MM.1S (cell line): ENCODE results near the gene PLPPR4.

Experiments
- DNase-seq: peaks from one replicate; pipeline ENCODE4 v3.0.0-alpha.2; 2015
- H2AFZ ChIP-seq: fragments of 300-600 bp; sonication (generic); 2 replicates; pipeline ENCODE4 v1.6.0; 2016; ENCODE audit warnings: antibody characterized with exemption, low read length
- H3F3A ChIP-seq: fragments of 300-600 bp; sonication (generic); 2 replicates; pipeline ENCODE4 v1.6.1; 2016; ENCODE audit warnings: mild to moderate bottlenecking, antibody characterized with exemption, low read length, moderate library complexity, mixed read lengths; ENCODE audit not compliant: insufficient read depth
- H3K27ac ChIP-seq: fragments of 300-600 bp; sonication (generic); 2 replicates; pipeline ENCODE4 v1.5.1; 2016; ENCODE audit warnings: mild to moderate bottlenecking, low read length
- H3K27me3 ChIP-seq: fragments of 300-600 bp; sonication (generic); replicated peaks from 2 replicates; pipeline ENCODE4 v1.6.0; 2016; ENCODE audit warnings: low read length; ENCODE audit not compliant: insufficient read depth
- H3K36me3 ChIP-seq: fragments of 300-600 bp; sonication (generic); replicated peaks from 2 replicates; pipeline ENCODE4 v1.6.1; 2016; ENCODE audit warnings: mild to moderate bottlenecking, low read length, mixed read lengths; ENCODE audit not compliant: insufficient read depth
- H3K4me1 ChIP-seq: fragments of 300-600 bp; sonication (generic); 2 replicates; pipeline ENCODE4 v1.6.1; 2016; ENCODE audit warnings: low read length, mixed read lengths
- H3K4me2 ChIP-seq: fragments of 300-600 bp; sonication (generic); 2 replicates; pipeline ENCODE4 v1.6.0; 2016; ENCODE audit warnings: low read depth, low read length
- H3K4me3 ChIP-seq: fragments of 300-600 bp; sonication (generic); 2 replicates; pipeline ENCODE4 v1.5.1; 2016; ENCODE audit warnings: low read length, mixed read lengths
- H3K79me2 ChIP-seq: fragments of 300-600 bp; sonication (generic); 2 replicates; pipeline ENCODE4 v1.6.1; 2016; ENCODE audit warnings: mixed run types, low read length, mixed read lengths
- H3K9ac ChIP-seq: fragments of 300-600 bp; sonication (generic); 2 replicates; pipeline ENCODE4 v1.6.1; 2016; ENCODE audit warnings: low read length, mixed read lengths
- H3K9me2 ChIP-seq: fragments of 300-600 bp; sonication (generic); replicated peaks from 2 replicates; pipeline ENCODE4 v1.6.1; 2016; ENCODE audit warnings: mild to moderate bottlenecking, low read length, mixed read lengths; ENCODE audit not compliant: insufficient read depth
- H3K9me3 ChIP-seq: fragments of 300-600 bp; sonication (generic); replicated peaks from 2 replicates; pipeline ENCODE4 v1.6.1; 2016; ENCODE audit warnings: mild to moderate bottlenecking, low read length, mixed read lengths; ENCODE audit not compliant: insufficient read depth
- H4K20me1 ChIP-seq: fragments of 300-600 bp; sonication (generic); 2 replicates; pipeline ENCODE4 v1.6.1; 2016; ENCODE audit warnings: mild to moderate bottlenecking, low read length, moderate library complexity, mixed read lengths; ENCODE audit not compliant: insufficient read depth
- EZH2 ChIP-seq: fragments of 300-600 bp; sonication (generic); optimal IDR thresholded peaks from 2 replicates; pipeline ENCODE3; 2017; ENCODE audit warnings: low read depth, mild to moderate bottlenecking, antibody characterized with exemption, low read length, mixed read lengths
- EZH2phosphoT487 ChIP-seq: fragments of 300-600 bp; sonication (generic); IDR thresholded peaks from 2 replicates; pipeline ENCODE4 v1.6.1; 2018; ENCODE audit warnings: antibody characterized with exemption, low read length
- TF ChIP-seq, protein P1 (sequence below): fragments of 300-600 bp; sonication (generic); IDR thresholded peaks from 2 replicates; pipeline ENCODE4 v1.5.1; 2016; ENCODE audit warnings: antibody characterized with exemption, low read length, mixed read lengths

The PLPPR4 gene

DNA sequence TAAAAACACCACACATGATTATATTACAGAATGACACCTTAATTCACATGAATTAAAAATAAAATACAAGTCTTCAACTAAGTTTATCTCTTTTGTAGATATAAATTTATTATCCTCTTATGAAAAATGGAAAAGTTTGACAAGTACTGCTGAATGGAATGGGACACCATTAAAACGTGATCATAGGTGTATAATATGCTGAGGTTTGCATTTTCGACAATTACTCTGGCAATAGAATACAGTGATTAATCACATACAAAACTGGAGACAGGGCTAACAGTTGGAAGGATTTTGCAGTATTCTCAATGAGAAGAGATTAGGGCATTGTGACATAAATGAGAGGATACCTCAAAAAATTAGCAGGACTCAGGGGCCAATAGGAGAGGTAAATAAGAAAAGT lies 17.1 kb upstream of the PLPPR4 start:
- no peak for DNase-seq
- H3K4me2 ChIP-seq: no peak overlapping the region
- H3K4me3 ChIP-seq: no peak overlapping the region

DNA sequence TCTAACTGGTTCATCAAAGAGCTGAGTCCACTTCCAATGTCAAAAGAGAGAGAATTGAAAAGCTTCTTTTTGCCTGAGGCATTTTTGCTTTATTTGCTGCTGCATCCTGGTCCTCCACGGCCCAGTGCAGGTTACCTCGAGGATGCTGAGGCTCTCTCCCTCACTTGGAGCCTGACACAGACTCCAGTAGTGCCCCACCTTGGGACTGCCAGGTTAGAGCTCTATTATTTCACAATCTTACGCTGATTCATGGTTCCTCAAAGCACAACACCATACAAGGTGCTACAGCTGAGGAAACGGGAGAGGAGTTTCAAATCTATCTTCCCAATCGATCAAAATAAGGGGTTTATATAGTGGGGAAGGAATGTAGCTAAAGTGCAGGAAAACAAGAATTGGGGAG lies 13.6 kb upstream of the PLPPR4 start:
- H3K4me2 ChIP-seq: no peak overlapping the region

More for the DNA sequence above, 17.1 kb upstream of the PLPPR4 start:
- no peak overlapping the region for H2AFZ ChIP-seq
- H3K9me2 ChIP-seq: no peaks in the 10 kb centered on the region
- H4K20me1 ChIP-seq: no peaks in the 10 kb centered on the region
- no peaks in the 10 kb centered on the region for H3K4me1 ChIP-seq
- H3K27ac ChIP-seq: no peak overlapping the region
- TF ChIP-seq, protein P1, sequence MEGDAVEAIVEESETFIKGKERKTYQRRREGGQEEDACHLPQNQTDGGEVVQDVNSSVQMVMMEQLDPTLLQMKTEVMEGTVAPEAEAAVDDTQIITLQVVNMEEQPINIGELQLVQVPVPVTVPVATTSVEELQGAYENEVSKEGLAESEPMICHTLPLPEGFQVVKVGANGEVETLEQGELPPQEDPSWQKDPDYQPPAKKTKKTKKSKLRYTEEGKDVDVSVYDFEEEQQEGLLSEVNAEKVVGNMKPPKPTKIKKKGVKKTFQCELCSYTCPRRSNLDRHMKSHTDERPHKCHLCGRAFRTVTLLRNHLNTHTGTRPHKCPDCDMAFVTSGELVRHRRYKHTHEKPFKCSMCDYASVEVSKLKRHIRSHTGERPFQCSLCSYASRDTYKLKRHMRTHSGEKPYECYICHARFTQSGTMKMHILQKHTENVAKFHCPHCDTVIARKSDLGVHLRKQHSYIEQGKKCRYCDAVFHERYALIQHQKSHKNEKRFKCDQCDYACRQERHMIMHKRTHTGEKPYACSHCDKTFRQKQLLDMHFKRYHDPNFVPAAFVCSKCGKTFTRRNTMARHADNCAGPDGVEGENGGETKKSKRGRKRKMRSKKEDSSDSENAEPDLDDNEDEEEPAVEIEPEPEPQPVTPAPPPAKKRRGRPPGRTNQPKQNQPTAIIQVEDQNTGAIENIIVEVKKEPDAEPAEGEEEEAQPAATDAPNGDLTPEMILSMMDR: no peak
- no peak for TF ChIP-seq EZH2
- TF ChIP-seq EZH2phosphoT487: no peak
- no peak overlapping the region for H3K9ac ChIP-seq
- no peaks in the 10 kb centered on the region for H3K9me3 ChIP-seq
- H3F3A ChIP-seq: no peaks in the 10 kb centered on the region
- H3K36me3 ChIP-seq: no peaks in the 10 kb centered on the region
- H3K27me3 ChIP-seq: no peaks in the 10 kb centered on the region
- no peaks in the 10 kb centered on the region for H3K79me2 ChIP-seq

DNA sequence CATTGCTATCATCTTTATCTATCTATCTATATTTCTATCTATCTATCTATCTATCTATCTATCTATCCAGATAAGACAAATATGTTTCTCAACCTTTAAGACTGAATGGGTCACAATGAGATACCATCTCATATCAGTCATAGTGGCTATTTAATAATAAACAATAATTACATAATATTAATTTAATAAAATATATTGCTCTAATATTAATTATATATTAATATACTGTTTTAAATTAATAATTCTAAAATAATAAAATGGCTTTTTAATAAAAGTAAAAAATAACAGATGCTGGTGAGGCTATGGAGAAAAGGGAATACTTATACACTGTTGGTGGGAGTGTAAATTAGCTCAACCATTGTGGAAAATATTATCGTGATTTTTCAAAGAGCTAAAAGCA lies 13.0 kb upstream of the PLPPR4 start:
- Histone ChIP-seq H3K27ac (no peak overlapping the region), H3K4me2 (no peak overlapping the region), H3K9ac (no peak overlapping the region), H3K9me3 (no peaks in the 10 kb centered on the region), H3K36me3 (no peaks in the 10 kb centered on the region), H2AFZ (no peak overlapping the region), H3K9me2 (no peaks in the 10 kb centered on the region), H3K79me2 (no peaks in the 10 kb centered on the region), H3F3A (no peaks in the 10 kb centered on the region), H3K4me3 (no peak overlapping the region), H3K27me3 (no peaks in the 10 kb centered on the region), H3K4me1 (no peaks in the 10 kb centered on the region), H4K20me1 (no peaks in the 10 kb centered on the region)
- TF ChIP-seq, protein P1: no peak
- TF ChIP-seq EZH2 (no peak), EZH2phosphoT487 (no peak)
- DNase-seq: no peak

More for the DNA sequence above, 13.6 kb upstream of the PLPPR4 start:
- no peak for TF ChIP-seq EZH2phosphoT487
- TF ChIP-seq, protein P1: no peak
- TF ChIP-seq EZH2: no peak
- H3F3A ChIP-seq: no peaks in the 10 kb centered on the region
- no peaks in the 10 kb centered on the region for H3K4me1 ChIP-seq
- H3K9me2 ChIP-seq: no peaks in the 10 kb centered on the region
- H2AFZ ChIP-seq: no peak overlapping the region
- no peaks in the 10 kb centered on the region for H3K9me3 ChIP-seq
- H3K27ac ChIP-seq: no peak overlapping the region
- H3K36me3 ChIP-seq: no peaks in the 10 kb centered on the region
- no peaks in the 10 kb centered on the region for H3K79me2 ChIP-seq
- DNase-seq: no peak
- no peak overlapping the region for H3K4me3 ChIP-seq
- no peak overlapping the region for H3K9ac ChIP-seq
- no peaks in the 10 kb centered on the region for H3K27me3 ChIP-seq
- no peaks in the 10 kb centered on the region for H4K20me1 ChIP-seq
